Karpas-422 (cell line): Measurements from ENCODE around the gene KCNJ4. TPM values are rescaled to one million over a fixed set of nuclear protein-coding genes. Genes with fewer than 3 reads are reported as not detected.

Experiments used
- DNase-seq: peaks from one replicate; pipeline ENCODE4 v3.0.0-alpha.2; 2015
- H2AFZ ChIP-seq: fragments of 200-600 bp; sonication (generic); 2 replicates; pipeline ENCODE4 v1.6.1; 2014; ENCODE audit warnings: antibody characterized with exemption, low read length, mixed read lengths
- H3K27ac ChIP-seq: fragments of 200-600 bp; sonication (generic); 2 replicates; pipeline ENCODE4 v1.5.1; 2014; ENCODE audit warnings: mild to moderate bottlenecking, low read length, moderate library complexity
- H3K27me3 ChIP-seq: fragments of 200-600 bp; sonication (generic); 2 replicates; pipeline ENCODE4 v1.6.1; 2014; ENCODE audit warnings: low read length, mixed read lengths
- H3K36me3 ChIP-seq: fragments of 200-600 bp; sonication (generic); 2 replicates; pipeline ENCODE4 v1.6.1; 2014; ENCODE audit warnings: low read length, mixed read lengths; ENCODE audit not compliant: insufficient read depth
- H3K4me1 ChIP-seq: fragments of 200-600 bp; sonication (generic); 2 replicates; pipeline ENCODE4 v1.6.1; 2014; ENCODE audit warnings: mild to moderate bottlenecking, low read length, mixed read lengths
- H3K4me2 ChIP-seq: fragments of 200-600 bp; sonication (generic); 2 replicates; pipeline ENCODE4 v1.6.1; 2014; ENCODE audit warnings: low read length, low read depth, mild to moderate bottlenecking; ENCODE audit not compliant: poor library complexity, severe bottlenecking
- H3K4me3 ChIP-seq: fragments of 200-600 bp; sonication (generic); 2 replicates; pipeline ENCODE4 v1.5.1; 2014; ENCODE audit warnings: mild to moderate bottlenecking, antibody characterized with exemption, low read length, mixed read lengths
- H3K79me2 ChIP-seq: fragments of 200-600 bp; sonication (generic); 2 replicates; pipeline ENCODE4 v1.6.1; 2014; ENCODE audit warnings: mild to moderate bottlenecking, low read length, mixed read lengths
- H3K9ac ChIP-seq: fragments of 200-600 bp; sonication (generic); 2 replicates; pipeline ENCODE4 v1.6.0; 2014; ENCODE audit warnings: low read length
- H3K9me2 ChIP-seq: fragments of 200-600 bp; sonication (generic), shearing (Covaris generic); replicated peaks from 2 replicates; pipeline ENCODE4 v1.6.0; 2014; ENCODE audit warnings: mild to moderate bottlenecking, low read length, moderate library complexity; ENCODE audit not compliant: insufficient read depth
- H3K9me3 ChIP-seq: fragments of 300-700, 200-600 bp; sonication (generic); 2 replicates; pipeline ENCODE4 v1.6.1; 2014; ENCODE audit warnings: low read length, mixed read lengths
- H4K20me1 ChIP-seq: fragments of 200-600 bp; sonication (generic); 2 replicates; pipeline ENCODE4 v1.6.1; 2014; ENCODE audit warnings: mild to moderate bottlenecking, antibody characterized with exemption, low read length, low read depth; ENCODE audit not compliant: insufficient read depth
- total RNA-seq: library from RNA; depleted of rRNA; stranded (reverse); fragments of >200 nt; shearing (Covaris generic); gene quantifications from 2 replicates; pipeline ENCODE4 v1.2.3, GENCODE V29; 2014; ENCODE audit warnings: low replicate concordance

Gene KCNJ4
- total RNA-seq, 1 experiment from 2014 or later = not detected

DNA sequence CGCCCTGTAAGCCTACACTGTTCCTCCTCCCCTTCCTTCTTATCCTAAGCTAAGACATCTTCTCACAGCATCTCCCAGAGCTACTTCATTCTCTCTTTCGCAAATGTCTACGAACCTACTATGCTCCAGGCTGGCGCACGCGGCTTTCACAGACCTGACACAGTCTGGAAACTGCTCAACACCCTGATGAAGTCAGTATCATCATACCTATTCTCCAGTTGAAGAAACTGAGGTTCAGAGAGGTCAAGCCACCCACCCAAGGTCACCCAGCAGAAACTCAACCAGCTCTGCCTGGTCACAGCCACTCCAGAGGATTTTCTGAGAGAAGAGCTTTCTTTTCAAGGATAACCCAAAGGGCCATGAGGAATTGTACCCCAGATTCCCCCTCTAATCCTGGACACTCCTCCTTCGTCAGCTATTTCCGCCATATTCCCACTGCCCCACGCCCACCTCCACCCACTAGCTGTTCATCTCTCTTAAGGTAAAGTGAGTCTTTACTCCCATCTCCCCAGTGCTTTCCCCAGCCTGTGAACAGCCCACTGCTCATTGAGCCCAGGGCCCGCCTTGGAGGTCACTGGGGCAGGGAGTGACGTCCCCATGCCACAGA lies 1.8 kb downstream of the KCNJ4 start:
- no peak overlapping the region for H3K4me2 ChIP-seq
- H3K79me2 ChIP-seq = no peaks in the 10 kb centered on the region
- H3K9me2 ChIP-seq = no peaks in the 10 kb centered on the region
- no peak overlapping the region for H2AFZ ChIP-seq
- H3K27ac ChIP-seq = no peak overlapping the region
- no peaks in the 10 kb centered on the region for H3K4me1 ChIP-seq
- H3K27me3 ChIP-seq = no peaks in the 10 kb centered on the region
- H3K9me3 ChIP-seq = no peaks in the 10 kb centered on the region
- no peak overlapping the region for H3K4me3 ChIP-seq
- no peaks in the 10 kb centered on the region for H4K20me1 ChIP-seq
- no peaks in the 10 kb centered on the region for H3K36me3 ChIP-seq
- no peak for DNase-seq
- no peak overlapping the region for H3K9ac ChIP-seq

DNA sequence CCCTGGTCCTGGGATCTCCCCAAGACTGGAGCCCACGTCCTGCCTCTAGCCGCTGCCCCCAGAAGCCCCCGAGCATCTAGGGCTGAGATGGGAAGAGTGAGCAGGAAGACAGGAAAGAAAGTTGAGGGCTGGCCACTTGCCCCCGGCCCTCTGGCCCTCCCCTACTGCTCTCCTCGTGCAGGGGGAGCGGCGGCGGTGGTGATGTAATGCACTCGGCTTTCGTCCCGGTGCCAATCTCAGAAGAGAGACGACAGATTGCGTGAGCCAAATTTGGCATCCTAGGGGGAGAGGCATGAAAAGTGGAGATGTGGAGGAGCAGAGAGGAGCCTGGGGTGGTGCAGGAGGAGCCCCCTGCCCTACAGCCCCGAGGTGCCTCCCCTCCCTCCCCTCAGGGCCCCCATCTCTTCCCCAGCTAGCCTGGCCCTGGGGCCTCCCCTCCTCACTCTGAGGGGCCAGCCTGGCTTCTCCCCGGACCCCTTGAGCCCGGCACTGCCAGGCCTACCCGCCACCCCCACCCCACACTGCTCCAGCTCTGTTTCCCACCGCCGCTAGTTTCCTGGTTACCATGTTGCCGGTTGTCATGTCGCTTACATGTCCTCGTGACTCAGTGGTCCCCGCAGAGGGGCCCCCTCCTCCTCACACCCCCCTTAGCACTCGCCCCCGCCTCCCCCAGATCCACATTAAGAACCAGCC lies 2.5 kb downstream of the KCNJ4 start:
- H3K9me3 ChIP-seq = no peaks in the 10 kb centered on the region
- no peaks in the 10 kb centered on the region for H3K9me2 ChIP-seq
- no peak overlapping the region for H2AFZ ChIP-seq
- no peaks in the 10 kb centered on the region for H3K4me1 ChIP-seq
- H3K27me3 ChIP-seq = no peaks in the 10 kb centered on the region
- no peak overlapping the region for H3K4me2 ChIP-seq
- no peaks in the 10 kb centered on the region for H4K20me1 ChIP-seq
- H3K4me3 ChIP-seq = no peak overlapping the region
- no peaks in the 10 kb centered on the region for H3K79me2 ChIP-seq
- H3K27ac ChIP-seq = no peak overlapping the region
- no peak for DNase-seq
- H3K9ac ChIP-seq = no peak overlapping the region
- no peaks in the 10 kb centered on the region for H3K36me3 ChIP-seq

DNA sequence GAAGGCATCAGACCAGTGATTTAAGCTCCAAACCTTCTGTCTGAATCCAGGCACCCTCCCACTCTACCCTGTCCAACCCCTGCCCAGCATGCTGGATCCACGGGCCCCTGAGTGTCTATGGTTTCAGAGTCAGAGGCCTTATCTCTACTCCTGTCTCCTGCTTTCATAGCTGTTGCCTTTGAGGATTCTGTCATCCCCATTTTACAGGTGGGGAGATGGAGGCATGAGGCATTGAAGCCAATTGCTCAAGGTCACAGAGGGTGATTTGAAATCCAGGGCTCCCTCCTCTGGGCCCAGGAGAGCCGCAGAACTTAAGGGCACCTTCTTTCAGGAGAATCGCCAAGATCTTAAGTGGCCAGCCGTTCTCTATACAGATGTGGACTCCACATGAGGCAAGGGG lies 3.1 kb downstream of the KCNJ4 start:
- Histone ChIP-seq H3K27ac (no peak overlapping the region), H3K9ac (no peak overlapping the region), H3K4me1 (no peaks in the 10 kb centered on the region), H4K20me1 (no peaks in the 10 kb centered on the region), H2AFZ (no peak overlapping the region), H3K9me3 (no peaks in the 10 kb centered on the region), H3K79me2 (no peaks in the 10 kb centered on the region), H3K9me2 (no peaks in the 10 kb centered on the region), H3K27me3 (no peaks in the 10 kb centered on the region), H3K4me3 (no peak overlapping the region), H3K4me2 (no peak overlapping the region), H3K36me3 (no peaks in the 10 kb centered on the region)
- no peak for DNase-seq

DNA sequence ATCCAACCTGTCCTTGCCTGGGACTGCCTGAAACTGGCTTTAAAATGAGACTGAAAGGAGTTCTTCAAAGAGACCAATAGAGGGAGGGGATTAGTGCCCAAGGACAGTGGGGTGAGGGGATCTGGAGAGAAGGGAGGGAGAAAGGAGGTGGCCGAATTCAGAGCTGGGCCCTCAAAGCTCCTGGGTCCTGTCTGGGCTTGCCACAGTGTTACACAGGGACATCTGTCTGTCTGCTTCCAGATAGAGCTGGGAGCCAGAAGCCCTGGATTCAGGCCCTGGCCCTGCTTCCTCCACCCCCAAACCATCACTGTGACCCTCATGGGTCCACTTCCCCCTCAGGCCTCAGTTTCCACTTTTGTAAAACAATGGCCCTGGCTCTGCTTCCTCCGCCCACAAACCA lies 3.6 kb downstream of the KCNJ4 start:
- Histone ChIP-seq H3K36me3 (no peaks in the 10 kb centered on the region), H3K4me3 (no peak overlapping the region), H3K9me3 (no peaks in the 10 kb centered on the region), H4K20me1 (no peaks in the 10 kb centered on the region), H3K9me2 (no peaks in the 10 kb centered on the region), H3K27me3 (no peaks in the 10 kb centered on the region), H3K27ac (no peak overlapping the region), H3K4me1 (no peaks in the 10 kb centered on the region), H3K9ac (no peak overlapping the region), H3K79me2 (no peaks in the 10 kb centered on the region), H2AFZ (no peak overlapping the region), H3K4me2 (no peak overlapping the region)
- DNase-seq = no peak

DNA sequence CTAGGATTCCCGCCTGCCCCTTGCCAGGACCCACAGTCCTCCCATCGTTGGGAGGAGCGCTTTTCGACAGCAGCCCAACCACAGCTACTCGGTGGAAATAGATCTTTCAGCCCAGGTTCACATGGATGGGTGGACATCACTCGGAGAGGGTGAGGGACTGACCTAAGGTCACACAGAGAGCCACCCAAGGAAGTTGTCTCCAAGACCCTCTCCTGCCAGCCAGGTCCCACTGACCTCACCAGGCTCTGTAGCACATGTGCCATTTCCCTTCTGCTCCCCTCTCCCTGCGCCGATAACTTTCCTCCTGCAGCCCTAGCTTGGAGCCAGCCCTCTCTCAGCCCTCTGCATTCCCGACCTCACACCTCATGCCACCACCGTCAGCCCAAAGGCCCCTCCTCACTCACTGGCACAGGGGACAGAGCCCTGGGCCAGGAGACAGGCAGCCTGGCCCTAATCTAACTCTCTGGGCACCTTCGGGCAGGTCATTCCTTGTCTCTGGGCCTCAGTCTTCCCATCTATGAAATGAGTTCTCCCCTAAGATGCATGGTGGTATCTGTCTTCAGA lies 4.7 kb downstream of the KCNJ4 start:
- H2AFZ ChIP-seq = no peak overlapping the region
- H4K20me1 ChIP-seq = no peaks in the 10 kb centered on the region
- H3K4me2 ChIP-seq = no peak overlapping the region
- H3K27me3 ChIP-seq = no peaks in the 10 kb centered on the region
- H3K27ac ChIP-seq = no peak overlapping the region
- no peaks in the 10 kb centered on the region for H3K9me2 ChIP-seq
- H3K9ac ChIP-seq = no peak overlapping the region
- no peaks in the 10 kb centered on the region for H3K4me1 ChIP-seq
- H3K9me3 ChIP-seq = no peaks in the 10 kb centered on the region
- H3K36me3 ChIP-seq = no peaks in the 10 kb centered on the region
- H3K79me2 ChIP-seq = no peaks in the 10 kb centered on the region
- H3K4me3 ChIP-seq = no peak overlapping the region
- no peak for DNase-seq

DNA sequence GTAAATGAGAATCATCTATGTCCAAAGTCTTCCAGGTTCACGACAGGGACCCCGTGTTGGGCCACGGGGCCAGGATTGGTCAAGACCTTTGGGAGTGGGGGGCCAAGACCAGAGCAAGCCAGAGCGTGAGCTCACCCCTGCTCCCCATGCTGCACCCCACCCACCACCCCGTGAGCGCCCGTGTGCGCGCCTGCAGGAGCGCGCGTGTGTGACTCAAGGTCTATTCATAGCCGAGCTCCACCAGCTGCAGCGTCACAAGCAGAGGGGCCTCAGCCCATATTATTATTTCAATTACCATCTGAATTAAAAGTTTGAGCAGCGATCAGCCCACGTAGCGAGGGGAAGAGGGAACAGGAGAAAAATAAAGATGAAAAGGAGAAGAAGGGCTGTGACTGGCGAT lies 5.2 kb downstream of the KCNJ4 start:
- Histone ChIP-seq H3K9ac (no peak overlapping the region), H3K4me2 (no peak overlapping the region), H3K27ac (no peak overlapping the region), H3K4me1 (no peaks in the 10 kb centered on the region), H3K27me3 (no peaks in the 10 kb centered on the region), H3K79me2 (no peaks in the 10 kb centered on the region), H2AFZ (no peak overlapping the region), H3K4me3 (no peak overlapping the region), H3K36me3 (no peaks in the 10 kb centered on the region), H3K9me3 (no peaks in the 10 kb centered on the region), H4K20me1 (no peaks in the 10 kb centered on the region), H3K9me2 (no peaks in the 10 kb centered on the region)
- DNase-seq = no peak

DNA sequence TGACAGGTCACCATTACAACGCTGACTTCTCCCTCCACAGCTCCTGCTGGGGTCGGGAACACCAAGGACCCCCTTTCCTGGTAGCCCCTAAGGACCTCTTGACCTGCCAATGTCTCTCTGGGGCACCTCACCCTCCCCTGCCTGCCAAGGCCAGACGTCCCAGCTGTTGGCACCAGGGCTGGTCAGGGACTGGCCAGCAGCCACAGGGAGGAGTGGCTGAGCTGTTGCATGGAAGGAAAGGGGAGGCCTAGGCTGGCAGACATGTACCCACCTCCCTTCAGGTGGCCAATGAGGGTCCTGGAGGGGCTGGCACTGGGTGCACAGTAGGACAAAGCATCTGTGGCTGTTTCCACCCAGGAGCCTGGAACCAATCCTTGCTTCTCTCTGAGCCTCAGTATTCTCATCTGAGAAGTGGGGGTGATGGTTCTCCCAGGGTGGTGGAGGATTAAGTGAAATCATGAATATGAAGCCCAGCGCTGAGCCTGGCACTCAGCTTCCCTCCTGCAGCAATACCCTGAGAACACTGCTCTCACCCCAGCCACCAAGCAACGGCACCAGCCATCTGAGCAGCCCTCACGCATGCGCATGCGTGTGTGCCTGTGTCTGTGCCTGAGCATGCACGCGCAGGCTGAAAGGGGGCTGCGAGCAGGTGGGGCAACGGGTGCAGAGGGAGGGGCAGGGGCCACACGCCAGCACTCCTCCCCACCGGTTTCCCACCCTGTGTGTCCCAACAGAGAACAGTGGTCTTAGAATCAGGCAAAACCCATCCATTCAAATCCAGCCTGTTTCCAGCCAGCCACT lies 5.9 kb downstream of the KCNJ4 start:
- no peak for DNase-seq
- Histone ChIP-seq H3K4me2 (no peak overlapping the region), H3K9me3 (no peaks in the 10 kb centered on the region), H3K4me3 (no peak overlapping the region), H3K4me1 (no peaks in the 10 kb centered on the region), H3K79me2 (no peaks in the 10 kb centered on the region), H4K20me1 (no peaks in the 10 kb centered on the region), H2AFZ (no peak overlapping the region), H3K27ac (no peak overlapping the region), H3K9ac (no peak overlapping the region), H3K9me2 (no peaks in the 10 kb centered on the region), H3K27me3 (no peaks in the 10 kb centered on the region), H3K36me3 (no peaks in the 10 kb centered on the region)

DNA sequence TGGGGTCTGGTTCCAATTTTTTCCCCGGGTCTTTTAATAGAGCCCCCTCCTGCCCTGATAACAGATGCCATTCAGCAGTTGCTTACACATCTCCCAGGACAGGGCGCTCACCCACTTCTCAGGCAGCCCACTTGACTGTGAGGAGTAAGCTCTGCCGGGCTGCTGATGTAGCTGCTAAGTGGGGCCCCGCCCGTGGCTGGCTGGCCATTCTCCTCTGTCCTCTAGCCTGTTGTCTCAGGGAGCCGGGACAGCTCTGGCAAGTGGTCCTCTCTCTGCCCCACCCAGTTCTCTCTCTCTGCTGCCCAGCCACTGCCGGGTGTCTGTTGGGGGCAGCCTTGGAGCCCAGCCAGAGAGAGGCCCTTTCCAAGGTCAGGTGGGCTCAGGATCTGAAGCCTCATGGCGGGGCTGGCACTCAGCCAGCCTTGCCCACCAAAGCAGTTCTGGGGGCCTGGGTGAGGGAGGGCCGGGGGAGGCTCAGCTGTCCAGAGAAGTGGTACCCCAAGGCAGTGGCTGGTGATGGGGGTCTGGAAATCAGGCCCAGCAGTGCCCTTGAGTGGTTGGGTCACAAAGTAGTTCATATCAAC lies 8.9 kb downstream of the KCNJ4 start:
- Histone ChIP-seq H3K9me2 (no peaks in the 10 kb centered on the region), H3K27me3 (no peaks in the 10 kb centered on the region), H3K4me3 (no peak overlapping the region), H3K9ac (no peak overlapping the region), H3K4me2 (no peak overlapping the region), H3K36me3 (no peaks in the 10 kb centered on the region), H2AFZ (no peak overlapping the region), H3K9me3 (no peaks in the 10 kb centered on the region), H3K27ac (no peak overlapping the region), H4K20me1 (no peaks in the 10 kb centered on the region; the same call in 1 of the 2 replicates), H3K79me2 (no peaks in the 10 kb centered on the region), H3K4me1 (no peaks in the 10 kb centered on the region)
- DNase-seq = no peak
